Pancreas (tissue), 10 donors: Measurements from ENCODE around the gene SEPTIN10. TPM values are rescaled to one million over a fixed set of nuclear protein-coding genes. Genes with fewer than 3 reads are reported as not detected.
A peak's percentile ranks its signal among the peaks of the same experiment; 100 is the strongest.

Source experiments
- ATAC-seq, 4 donors: fragments of 200-7000 bp; cut with Tn5 transposase; one replicate each; pipeline versions ENCODE4 v1.8.0 to v1.9.1; 2020; ENCODE audit warnings: mild to moderate bottlenecking in 4 of 4, moderate library complexity in 4 of 4
- DNase-seq, 6 donors: peaks; one replicate each; pipeline ENCODE4 v3.0.0-alpha.2; 2020
- FAIRE-seq: peaks from 2 replicates; lab custom pipeline; 2012; peaks lifted over from hg19 to GRCh38; lab: Jason Lieb, UNC
- H3K27ac ChIP-seq, 4 donors: fragments of 200-600 bp; sonication (generic); 1 replicate in 3 of 4; 2 replicates in 1 of 4; pipeline versions ENCODE4 v1.5.0 to v1.8.0; 2020
- H3K27me3 ChIP-seq, 4 donors: fragments of 200-600 bp; one replicate each; pipeline ENCODE4 v1.8.0; 2021
- H3K36me3 ChIP-seq, 3 donors: fragments of 200-600 bp; sonication (generic) in 1 of 3; one replicate each; pipeline versions ENCODE4 v1.5.0 to v1.8.0; 2020 to 2021
- H3K4me1 ChIP-seq, 3 donors: fragments of 200-600 bp; one replicate each; pipeline ENCODE4 v1.8.0; 2021
- H3K4me3 ChIP-seq, 4 donors: fragments of 200-600 bp; sonication (generic) in 2 of 4; one replicate each; pipeline versions ENCODE4 v1.5.0 to v1.8.0; 2020 to 2021
- H3K9me3 ChIP-seq, 4 donors: fragments of 200-600 bp; one replicate each; pipeline ENCODE4 v1.8.0; 2021
- CTCF ChIP-seq, 4 donors: fragments of 200-600 bp; sonication (generic) in 3 of 4; IDR thresholded peaks; one replicate each; pipeline versions ENCODE4 v1.5.0 to v1.8.0; 2021; ENCODE audit warnings: antibody characterized with exemption in 4 of 4
- WGBS, 2 donors: extraction: QIAGEN DNeasy Blood & Tissue Kit; methylation state at CpG; one replicate each; pipeline ENCODE4 v1.1.7; 2013; 5-methylcytosine and 5-hydroxymethylcytosine counted together
- intact Hi-C, 3 donors: fragments of 100-400 bp; cut with DNase I; formaldehyde crosslinking; loops; one replicate each; pipeline versions ENCODE4 v1.11.1 to v1.14.2; 2022
- polyA plus RNA-seq, 2 donors: library from polyadenylated mRNA; stranded (reverse); fragments of 200-250 nt; gene quantifications; one replicate each; pipeline ENCODE4 v1.2.3, GENCODE V29; 2013
- total RNA-seq, 6 donors: library from RNA; stranded (reverse); fragmentation: NEBNext Ultra II Directional in 4 of 6; extraction: Animal tissue kit (Norgen Biotek cat#: 25700) in 4 of 6; gene quantifications; one replicate each; pipeline versions ENCODE4 v1.2.1 to v1.2.4, GENCODE V29; 2021 to 2023
- donor health status: healthy with polysubstance abuse.
- donor health status: DM: no; HTN: no; CAD: no; lungs with moderate emphysema.
- donor health status: DM: no; HTN: no; CAD: no.
- donor health status: control.
- donor health status: control.
- donor health status: Bipolar disorder and iron deficiency.
- donor health status: DM: yes; HTN: yes; CAD: no.
- donor health status: DM: no; HTN: no; CAD: no.
- donor health status: DM: no; HTN: no; CAD: no.
- donor health status: DM: yes; HTN: yes; CAD: no.

Gene SEPTIN10
- total and polyA plus RNA-seq, 8 donors: 7.9 to 27.1 (median 16.2) TPM

GRCh38 chr2:109522063-109522374 lies 91.7 kb downstream of the SEPTIN10 start:
- H3K9me3 ChIP-seq: no peaks in the 10 kb centered on the region
- intact Hi-C loops: no loop called here
- TF ChIP-seq CTCF (IDR thresholded peaks at IDR 0.05): no peak
- WGBS, 2 donors: 78 to 82% methylated on average over 7 of the region's 7 CpGs
- H3K36me3 ChIP-seq: no peaks in the 10 kb centered on the region
- H3K4me1 ChIP-seq: no peaks in the 10 kb centered on the region
- DNase-seq (no peak), FAIRE-seq (no peak), ATAC-seq (no peak)
- no peak overlapping the region for H3K4me3 ChIP-seq
- no peaks in the 10 kb centered on the region for H3K27me3 ChIP-seq
- H3K27ac ChIP-seq: no peak overlapping the region

GRCh38 chr2:109521233-109522062 lies 92.3 kb downstream of the SEPTIN10 start:
- ATAC-seq (no peak), DNase-seq (peak in 2 of 6 donors; percentile 20 to 28), FAIRE-seq (no peak)
- Histone ChIP-seq H3K4me1 (no peaks in the 10 kb centered on the region), H3K27me3 (no peaks in the 10 kb centered on the region), H3K9me3 (no peaks in the 10 kb centered on the region), H3K4me3 (no peak overlapping the region), H3K27ac (no peak overlapping the region), H3K36me3 (no peaks in the 10 kb centered on the region)
- intact Hi-C loops: no loop called here
- WGBS, 2 donors: 45 to 48% methylated on average over 20 of the region's 20 CpGs
- TF ChIP-seq CTCF (IDR thresholded peaks at IDR 0.05): no peak

- TF ChIP-seq CTCF (IDR thresholded peaks at IDR 0.05): no peak
- no peaks in the 10 kb centered on the region for H3K36me3 ChIP-seq
- no peaks in the 10 kb centered on the region for H3K9me3 ChIP-seq
- no peaks in the 10 kb centered on the region for H3K27me3 ChIP-seq
- WGBS, 2 donors: 65 to 75% methylated on average over 4 of the region's 4 CpGs
- intact Hi-C loops: no loop called here
- no peak overlapping the region for H3K27ac ChIP-seq
- FAIRE-seq: no peak
- H3K4me3 ChIP-seq: no peak overlapping the region
- peak in 1 of 6 donors; percentile 19 for DNase-seq
- ATAC-seq: no peak
- H3K4me1 ChIP-seq: no peaks in the 10 kb centered on the region
These were observed 94.3 kb downstream of the SEPTIN10 start for GRCh38 chr2:109519513-109519912.

GRCh38 chr2:109517118-109517889 lies 96.5 kb downstream of the SEPTIN10 start:
- H3K27me3 ChIP-seq: no peaks in the 10 kb centered on the region
- no peak overlapping the region for H3K4me3 ChIP-seq
- H3K27ac ChIP-seq: no peak overlapping the region
- ATAC-seq (no peak), FAIRE-seq (no peak), DNase-seq (no peak)
- TF ChIP-seq CTCF (IDR thresholded peaks at IDR 0.05): no peak
- intact Hi-C loops: no loop called here
- no peaks in the 10 kb centered on the region for H3K36me3 ChIP-seq
- 75 to 83% methylated on average over 25 to 26 of the region's 26 CpGs for WGBS, 2 donors
- H3K4me1 ChIP-seq: no peaks in the 10 kb centered on the region
- H3K9me3 ChIP-seq: no peaks in the 10 kb centered on the region
